HepG2 (cell line): ENCODE data around the gene TMEM14B. TPM values are rescaled to one million over a fixed set of nuclear protein-coding genes. Genes with fewer than 3 reads are reported as not detected.
A peak's percentile ranks its signal among the peaks of the same experiment; 100 is the strongest.

ENCODE experiments used
- ATAC-seq: fragments of 200-7000 bp; cut with Tn5 transposase; 3 replicates; pipeline ENCODE4 v1.9.1; 2020; ENCODE audit warnings: mild to moderate bottlenecking, moderate library complexity
- BruUV-seq: library from RNA; stranded (reverse); fragments of 400-500 nt; replicated peaks from 2 replicates; lab custom pipeline; 2021; lab: Mats Ljungman, UMichigan
- CTCF ChIA-PET: fragments of 300-600 bp; formaldehyde crosslinking; extraction: SDS; loops from one replicate; lab custom pipeline; 2021; ENCODE audit warnings: low total read pairs, inconsistent platforms, low intra/inter-chr PET ratio; lab: Yijun Ruan, JAX
- POLR2A ChIA-PET: fragments of 350-600 bp; sonication (Branson Sonifier 250); formaldehyde crosslinking; loops from one replicate; lab custom pipeline; 2020; ENCODE audit warnings: antibody characterized with exemption, inconsistent platforms; lab: Yijun Ruan, JAX
- DNase-seq: peaks from one replicate; pipeline ENCODE4 v3.0.0-alpha.2; 2015; ENCODE audit warnings: low spot score
- FAIRE-seq: peaks from 3 replicates; lab custom pipeline; 2011; peaks lifted over from hg19 to GRCh38; lab: Jason Lieb, UNC
- H2AFZ ChIP-seq: one replicate; pipeline ENCODE4 v1.6.1; 2011; ENCODE audit warnings: low read length, inconsistent platforms
- H3K27ac ChIP-seq: fragments of 300-600 bp; 3 replicates; pipeline ENCODE4 v1.8.0; 2011; ENCODE audit warnings: mixed run types, mild to moderate bottlenecking, mixed read lengths, low read length, inconsistent platforms; ENCODE audit not compliant: insufficient read depth; ENCODE audit errors: extremely low read length
- H3K27me3 ChIP-seq, 2 experiments: fragments of 200-600 bp in 1 of 2; 2 replicates in 1 of 2; 3 replicates in 1 of 2; pipeline versions ENCODE4 v1.6.0 to v1.8.0; 2011; ENCODE audit warnings: low read length in 2 of 2, mild to moderate bottlenecking in 2 of 2, moderate library complexity in 2 of 2, inconsistent platforms in 1 of 2; ENCODE audit not compliant: insufficient read depth in 2 of 2, control insufficient read depth in 1 of 2
- H3K36me3 ChIP-seq, 2 experiments: fragments of 200-600 bp in 1 of 2; replicated peaks in 1 of 2; 2 replicates in 1 of 2; 3 replicates in 1 of 2; pipeline versions ENCODE4 v1.5.1 to v1.8.0; 2011; ENCODE audit warnings: low read length in 2 of 2, inconsistent platforms in 1 of 2; ENCODE audit not compliant: insufficient read depth in 2 of 2, control insufficient read depth in 1 of 2
- H3K4me1 ChIP-seq: 2 replicates; pipeline ENCODE4 v1.5.1; 2012; ENCODE audit warnings: low read length, inconsistent platforms; ENCODE audit not compliant: insufficient read depth
- H3K4me2 ChIP-seq: 2 replicates; pipeline ENCODE4 v1.6.0; 2011; ENCODE audit warnings: low read depth, low read length, inconsistent platforms
- H3K4me3 ChIP-seq, 3 experiments: fragments of 200-600 bp in 1 of 3; sonication (generic), shearing (Covaris generic) in 1 of 3; replicated peaks in 1 of 3; 2 replicates each; pipeline ENCODE4 v1.5.1; 2011 to 2016; ENCODE audit warnings: low read length in 3 of 3, inconsistent platforms in 2 of 3, low read depth in 2 of 3, mild to moderate bottlenecking in 2 of 3, control low read depth in 1 of 3, mixed read lengths in 1 of 3; ENCODE audit not compliant: insufficient read depth in 1 of 3
- H3K79me2 ChIP-seq: one replicate; pipeline ENCODE4 v1.6.1; 2011; ENCODE audit warnings: low read length, inconsistent platforms; ENCODE audit not compliant: insufficient read depth
- H3K9ac ChIP-seq: 2 replicates; pipeline ENCODE4 v1.6.0; 2011; ENCODE audit warnings: mild to moderate bottlenecking, low read depth, low read length, inconsistent platforms; ENCODE audit not compliant: insufficient read depth
- H3K9me3 ChIP-seq: 2 replicates; pipeline ENCODE4 v1.5.1; 2012; ENCODE audit warnings: mild to moderate bottlenecking, low read length
- H4K20me1 ChIP-seq: 2 replicates; pipeline ENCODE4 v1.6.0; 2011; ENCODE audit warnings: inconsistent platforms, mild to moderate bottlenecking, low read length, moderate library complexity; ENCODE audit not compliant: insufficient read depth
- CSRNP1 ChIP-seq: sonication (generic); formaldehyde crosslinking; IDR thresholded peaks from 2 replicates; pipeline ENCODE4 v1.8.1; 2023; ENCODE audit warnings: mild to moderate bottlenecking, missing genetic modification reagents
- JARID2 ChIP-seq: sonication (generic); formaldehyde crosslinking; IDR thresholded peaks from 2 replicates; pipeline ENCODE4 v1.8.1; 2023; ENCODE audit warnings: missing genetic modification reagents, inconsistent platforms; ENCODE audit not compliant: insufficient replicate concordance
- JUNB ChIP-seq: sonication (generic); formaldehyde crosslinking; IDR thresholded peaks from 2 replicates; pipeline ENCODE4 v1.8.0; 2022; ENCODE audit warnings: missing genetic modification reagents, mild to moderate bottlenecking, borderline replicate concordance
- KMT2A ChIP-seq: sonication (generic); formaldehyde crosslinking; IDR thresholded peaks from 2 replicates; pipeline ENCODE4 v1.4.0; 2020; ENCODE audit warnings: missing genetic modification reagents
- POLR2AphosphoS2 ChIP-seq: IDR thresholded peaks from 2 replicates; pipeline ENCODE4 v1.6.1; 2011; ENCODE audit warnings: low read depth, low read length, improper control_type of control experiment
- SAP130 ChIP-seq: IDR thresholded peaks from 2 replicates; pipeline ENCODE4 v1.6.1; 2016; ENCODE audit warnings: low read depth
- SATB2 ChIP-seq: sonication (generic); formaldehyde crosslinking; IDR thresholded peaks from 2 replicates; pipeline ENCODE4 v1.5.0; 2020; ENCODE audit warnings: missing genetic modification reagents
- SOX6 ChIP-seq, 2 experiments: fragments of 450-650 bp in 1 of 2; sonication (generic) in 1 of 2; formaldehyde crosslinking in 1 of 2; IDR thresholded peaks; 2 replicates each; pipeline versions ENCODE4 v1.4.0 to v1.6.1; 2017 to 2020; ENCODE audit warnings: antibody characterized with exemption in 1 of 2, mild to moderate bottlenecking in 1 of 2, missing genetic modification reagents in 1 of 2
- STAG1 ChIP-seq: sonication (generic); formaldehyde crosslinking; IDR thresholded peaks from 2 replicates; pipeline ENCODE4 v1.4.0; 2020; ENCODE audit warnings: missing genetic modification reagents
- TERF1 ChIP-seq: sonication (generic); formaldehyde crosslinking; IDR thresholded peaks from 2 replicates; pipeline ENCODE4 v1.8.0; 2022; ENCODE audit warnings: mild to moderate bottlenecking, missing genetic modification reagents, moderate library complexity
- ZKSCAN8 ChIP-seq: IDR thresholded peaks from 2 replicates; pipeline ENCODE4 v1.6.1; 2016; ENCODE audit warnings: borderline replicate concordance, missing genetic modification reagents, missing compliant biosample characterization
- ZNF550 ChIP-seq: sonication (generic); formaldehyde crosslinking; IDR thresholded peaks from 2 replicates; pipeline ENCODE4 v1.4.0; 2020; ENCODE audit warnings: mild to moderate bottlenecking, missing genetic modification reagents, borderline replicate concordance
- ZNF589 ChIP-seq: sonication (generic); formaldehyde crosslinking; conservative IDR thresholded peaks from 2 replicates; pipeline ENCODE4 v1.8.0; 2022; ENCODE audit warnings: mild to moderate bottlenecking, moderate library complexity, missing genetic modification reagents
- WGBS: methylation state at CpG from one replicate; pipeline ENCODE4 v1.1.6; 2017; ENCODE audit warnings: low lambda C conversion rate; 5-methylcytosine and 5-hydroxymethylcytosine counted together
- in situ Hi-C: cut with HindIII; loops from 2 replicates; pipeline ENCODE4 v1.10.0; 2017; ENCODE audit warnings: low pct_unique_long_range_greater_than_20kb; ENCODE audit not compliant: extremely low pct_ligation_motif_present
- intact Hi-C: fragments of 100-400 bp; cut with micrococcal nuclease; formaldehyde crosslinking; loops from one replicate; pipeline ENCODE4 v1.10.0; 2022; ENCODE audit not compliant: unreplicated experiment
- polyA plus RNA-seq, 8 experiments: library from polyadenylated mRNA; depleted of rRNA in 3 of 8; stranded (reverse) in 7 of 8; unstranded in 1 of 8; fragments of >200 nt; fragmentation: Illumina TruSeq in 4 of 8; extraction: Trizol in 4 of 8; gene quantifications; 2 replicates each; pipeline versions ENCODE4 v1.2.1 to v1.2.3, GENCODE V29; 2011 to 2016; ENCODE audit warnings: low read depth in 4 of 8, missing spikeins in 1 of 8, mixed read lengths in 1 of 8; ENCODE audit not compliant: insufficient read depth in 1 of 8
- total RNA-seq, 5 experiments: library from RNA; depleted of rRNA; stranded (reverse); fragments of >200 nt; fragmentation: Illumina TruSeq; extraction: Trizol; gene quantifications; 2 replicates each; pipeline ENCODE4 v1.2.3, GENCODE V29; 2016; ENCODE audit warnings: low read depth in 1 of 5
- TF ChIP-seq, protein P1 (sequence below): sonication (generic); formaldehyde crosslinking; IDR thresholded peaks from 2 replicates; pipeline ENCODE4 v1.4.0; 2020; ENCODE audit warnings: missing genetic modification reagents
- TF ChIP-seq, protein P2 (sequence below): sonication (generic); formaldehyde crosslinking; IDR thresholded peaks from 2 replicates; pipeline ENCODE4 v1.8.0; 2022; ENCODE audit warnings: mild to moderate bottlenecking, missing genetic modification reagents, borderline replicate concordance

TMEM14B gene
- total and polyA plus RNA-seq, 2 of the 13 experiments (the other 11 are each of a cell fraction or from before 2014, with no cell fraction given), result 133 to 200 TPM

DNA sequence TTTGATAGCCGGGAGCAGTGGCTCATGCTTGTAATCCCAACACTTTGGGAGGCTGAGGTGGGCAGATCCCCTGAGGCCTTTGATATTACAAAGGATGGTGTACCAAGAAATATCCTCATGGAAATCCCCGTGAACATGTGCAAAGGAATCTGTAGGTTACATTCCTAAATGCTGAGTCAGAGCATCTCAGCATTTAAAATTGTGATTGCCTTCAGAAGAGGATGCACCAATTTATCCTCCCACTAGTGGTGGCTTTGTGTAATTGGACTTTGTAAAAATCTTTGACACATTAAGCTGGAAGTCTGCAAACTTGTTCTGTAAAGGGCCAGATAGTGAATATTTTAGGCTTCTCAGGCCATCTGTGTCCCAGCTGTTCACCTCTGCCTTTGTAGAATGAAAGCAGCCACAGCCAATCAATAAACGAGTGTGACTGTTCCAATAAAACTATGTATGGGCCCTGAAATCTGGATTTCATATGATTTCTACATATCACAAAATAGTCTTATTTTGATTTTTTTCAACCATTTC, 11.8 kb downstream of the TMEM14B start:
- H3K79me2 ChIP-seq, result peaks cover 4% of the 10 kb centered on the region
- no peak overlapping the region for H3K4me3 ChIP-seq
- H4K20me1 ChIP-seq, result no peaks in the 10 kb centered on the region
- peak; percentile 88 for DNase-seq
- peak overlapping the region; percentile 5 for H3K27ac ChIP-seq
- peaks cover 14 to 55% of the 10 kb centered on the region in 2 experiments for H3K36me3 ChIP-seq
- H3K9ac ChIP-seq, result no peak overlapping the region
- in situ Hi-C loops (no loop called here), intact Hi-C loops (loop anchor here (1.0 kb wide), 2 partner anchors 36 to 281 kb away; partner anchors contain the start of gene TMEM14C)
- no peaks in the 10 kb centered on the region for H3K9me3 ChIP-seq
- CTCF ChIA-PET, result interaction anchor here (1.2 kb wide), 1 partner anchor 281 kb away, joined by 7 read pairs; no protein-coding TSS in a partner anchor
- H3K4me1 ChIP-seq, result peaks cover 26% of the 10 kb centered on the region
- 69% methylated on average over 3 of the region's 3 CpGs for WGBS
- H3K27me3 ChIP-seq, result no peaks in the 10 kb centered on the region
- BruUV-seq, result no TSS peak
- H2AFZ ChIP-seq, result no peak overlapping the region
- no peak overlapping the region for H3K4me2 ChIP-seq
- POLR2A ChIA-PET, result interaction anchor here (1.0 to 4.4 kb wide), 4 partner anchors 12 to 65 kb away, joined by 4 to 27 read pairs (median 7); partner anchors contain the start of genes C6orf52, PAK1IP1, TMEM14B and TMEM14C
- ATAC-seq, result peak; percentile 88
- peak; percentile 63 for FAIRE-seq
- TF ChIP-seq, protein P1, sequence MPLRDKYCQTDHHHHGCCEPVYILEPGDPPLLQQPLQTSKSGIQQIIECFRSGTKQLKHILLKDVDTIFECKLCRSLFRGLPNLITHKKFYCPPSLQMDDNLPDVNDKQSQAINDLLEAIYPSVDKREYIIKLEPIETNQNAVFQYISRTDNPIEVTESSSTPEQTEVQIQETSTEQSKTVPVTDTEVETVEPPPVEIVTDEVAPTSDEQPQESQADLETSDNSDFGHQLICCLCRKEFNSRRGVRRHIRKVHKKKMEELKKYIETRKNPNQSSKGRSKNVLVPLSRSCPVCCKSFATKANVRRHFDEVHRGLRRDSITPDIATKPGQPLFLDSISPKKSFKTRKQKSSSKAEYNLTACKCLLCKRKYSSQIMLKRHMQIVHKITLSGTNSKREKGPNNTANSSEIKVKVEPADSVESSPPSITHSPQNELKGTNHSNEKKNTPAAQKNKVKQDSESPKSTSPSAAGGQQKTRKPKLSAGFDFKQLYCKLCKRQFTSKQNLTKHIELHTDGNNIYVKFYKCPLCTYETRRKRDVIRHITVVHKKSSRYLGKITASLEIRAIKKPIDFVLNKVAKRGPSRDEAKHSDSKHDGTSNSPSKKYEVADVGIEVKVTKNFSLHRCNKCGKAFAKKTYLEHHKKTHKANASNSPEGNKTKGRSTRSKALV (CRISPR knock-in tag), result no peak
- TF ChIP-seq, protein P2, sequence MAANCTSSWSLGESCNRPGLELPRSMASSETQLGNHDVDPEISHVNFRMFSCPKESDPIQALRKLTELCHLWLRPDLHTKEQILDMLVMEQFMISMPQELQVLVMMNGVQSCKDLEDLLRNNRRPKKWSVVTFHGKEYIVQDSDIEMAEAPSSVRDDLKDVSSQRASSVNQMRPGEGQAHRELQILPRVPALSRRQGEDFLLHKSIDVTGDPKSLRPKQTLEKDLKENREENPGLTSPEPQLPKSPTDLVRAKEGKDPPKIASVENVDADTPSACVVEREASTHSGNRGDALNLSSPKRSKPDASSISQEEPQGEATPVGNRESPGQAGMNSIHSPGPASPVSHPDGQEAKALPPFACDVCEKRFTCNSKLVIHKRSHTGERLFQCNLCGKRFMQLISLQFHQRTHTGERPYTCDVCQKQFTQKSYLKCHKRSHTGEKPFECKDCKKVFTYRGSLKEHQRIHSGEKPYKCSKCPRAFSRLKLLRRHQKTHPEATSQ, result no peak
- TF ChIP-seq CSRNP1 (CRISPR knock-in tag), result no peak
- no peak for TF ChIP-seq TERF1 (CRISPR knock-in tag)
- TF ChIP-seq ZNF550, result no peak
- no peak for TF ChIP-seq SOX6 (IDR thresholded peaks at IDR 0.05)
- 0 out of 2 replicates have a peak, but pooled peaks have one; percentile 10 for TF ChIP-seq SOX6 (CRISPR knock-in tag; IDR thresholded peaks at IDR 0.05)
- TF ChIP-seq SAP130 (CRISPR knock-in tag), result peak; percentile 57
- TF ChIP-seq ZNF589 (CRISPR knock-in tag), result no peak
- no peak for TF ChIP-seq JARID2 (CRISPR knock-in tag)
- peak; percentile 46 for TF ChIP-seq STAG1 (CRISPR knock-in tag)
- no peak; the same call in 1 of the 2 replicates for TF ChIP-seq KMT2A
- TF ChIP-seq JUNB (CRISPR knock-in tag), result peak; percentile 56; the same call in 1 of the 2 replicates
- TF ChIP-seq POLR2AphosphoS2, result no peak
- peak; percentile 36; the same call in 1 of the 2 replicates for TF ChIP-seq ZKSCAN8
- TF ChIP-seq SATB2 (CRISPR knock-in tag), result no peak
